H1 (cell line): ENCODE results near the gene STIM1. TPM values are rescaled to one million over a fixed set of nuclear protein-coding genes. Genes with fewer than 3 reads are reported as not detected.

Experiments
- CTCF ChIA-PET: fragments of 300-600 bp; sonication (Branson Sonifier 250); formaldehyde crosslinking; loops from one replicate; lab custom pipeline; 2021; ENCODE audit not compliant: partially characterized antibody; lab: Charles Lee
- POLR2A ChIA-PET: fragments of 300-600 bp; sonication (Branson Sonifier 250); formaldehyde crosslinking; loops from one replicate; lab custom pipeline; 2021; ENCODE audit warnings: inconsistent platforms; ENCODE audit not compliant: partially characterized antibody; lab: Charles Lee
- DNase-seq, 2 experiments: peaks; one replicate each; pipeline versions ENCODE4 v3.0.0 to v3.0.0-alpha.2; 2010 to 2022; ENCODE audit warnings: low spot score in 2 of 2, low read depth in 1 of 2, mixed read lengths in 1 of 2
- FAIRE-seq: peaks from 2 replicates; lab custom pipeline; 2011; peaks lifted over from hg19 to GRCh38; lab: Jason Lieb, UNC
- H2AFZ ChIP-seq: 2 replicates; pipeline ENCODE4 v1.8.1; 2012; ENCODE audit warnings: low read length, inconsistent platforms
- H2AK5ac ChIP-seq: 2 replicates; pipeline ENCODE4 v1.6.1; 2013; ENCODE audit warnings: low read depth, low read length
- H2BK120ac ChIP-seq: replicated peaks from 2 replicates; pipeline ENCODE3; 2013; ENCODE audit warnings: low read depth, low read length, inconsistent platforms
- H2BK12ac ChIP-seq: 2 replicates; pipeline ENCODE4 v1.6.1; 2013; ENCODE audit warnings: low read depth, low read length
- H2BK15ac ChIP-seq: 2 replicates; pipeline ENCODE4 v1.6.1; 2013; ENCODE audit warnings: low read length
- H2BK20ac ChIP-seq: 2 replicates; pipeline ENCODE4 v1.6.1; 2013; ENCODE audit warnings: low read length
- H2BK5ac ChIP-seq: 2 replicates; pipeline ENCODE4 v1.6.1; 2013; ENCODE audit warnings: low read depth, low read length
- H3K14ac ChIP-seq: 2 replicates; pipeline ENCODE4 v1.6.1; 2013; ENCODE audit warnings: inconsistent platforms; ENCODE audit not compliant: insufficient read length
- H3K18ac ChIP-seq: 2 replicates; pipeline ENCODE4 v1.6.1; 2013; ENCODE audit warnings: low read length; ENCODE audit errors: extremely low read depth
- H3K23ac ChIP-seq: 2 replicates; pipeline ENCODE4 v1.6.1; 2013; ENCODE audit warnings: inconsistent platforms; ENCODE audit not compliant: insufficient read length
- H3K23me2 ChIP-seq: 2 replicates; pipeline ENCODE4 v1.6.1; 2013; ENCODE audit warnings: low read depth, low read length
- H3K27ac ChIP-seq: 2 replicates; pipeline ENCODE4 v1.6.1; 2011; ENCODE audit warnings: low read depth, low read length, inconsistent platforms
- H3K27me3 ChIP-seq, 4 experiments: replicated peaks in 1 of 4; 1 replicate in 1 of 4; 2 replicates in 3 of 4; pipeline versions ENCODE4 v1.6.1 to v1.8.1; 2011 to 2013; ENCODE audit warnings: low read length in 3 of 4, mild to moderate bottlenecking in 3 of 4, inconsistent platforms in 2 of 4, mixed read lengths in 2 of 4, moderate library complexity in 1 of 4; ENCODE audit not compliant: control insufficient read depth in 3 of 4, insufficient read depth in 3 of 4; ENCODE audit errors: extremely low read depth in 1 of 4
- H3K36me3 ChIP-seq, 4 experiments: 2 replicates each; pipeline versions ENCODE4 v1.6.1 to v1.8.1; 2011 to 2013; ENCODE audit warnings: mild to moderate bottlenecking in 4 of 4, low read length in 3 of 4, moderate library complexity in 2 of 4, control low read depth in 1 of 4, inconsistent platforms in 1 of 4; ENCODE audit not compliant: insufficient read depth in 4 of 4, control insufficient read depth in 2 of 4
- H3K4ac ChIP-seq: replicated peaks from 2 replicates; pipeline ENCODE3; 2013; ENCODE audit warnings: low read length, low read depth, mixed read lengths, inconsistent platforms; ENCODE audit not compliant: insufficient read length
- H3K4me1 ChIP-seq, 4 experiments: replicated peaks in 1 of 4; 1 replicate in 1 of 4; 2 replicates in 3 of 4; pipeline versions ENCODE4 v1.6.1 to v1.8.1; 2011 to 2013; ENCODE audit warnings: low read length in 3 of 4, inconsistent platforms in 2 of 4, mixed read lengths in 1 of 4; ENCODE audit not compliant: insufficient read depth in 4 of 4, control insufficient read depth in 3 of 4
- H3K4me2 ChIP-seq, 2 experiments: 2 replicates each; pipeline versions ENCODE4 v1.6.1 to v1.8.1; 2011 to 2013; ENCODE audit warnings: low read depth in 2 of 2, low read length in 2 of 2, control low read depth in 1 of 2, inconsistent platforms in 1 of 2, mild to moderate bottlenecking in 1 of 2; ENCODE audit not compliant: insufficient read depth in 1 of 2
- H3K4me3 ChIP-seq, 4 experiments: fragments of 200-600, 300-600 bp in 1 of 4; sonication (generic), shearing (Covaris generic), sonication (Bioruptor Twin) in 1 of 4; 2 replicates each; pipeline versions ENCODE4 v1.5.1 to v1.8.1; 2011 to 2016; ENCODE audit warnings: low read length in 4 of 4, low read depth in 3 of 4, control low read depth in 2 of 4, inconsistent platforms in 2 of 4, mild to moderate bottlenecking in 2 of 4, mixed read lengths in 1 of 4, moderate library complexity in 1 of 4; ENCODE audit not compliant: insufficient read depth in 2 of 4; ENCODE audit errors: extremely low read depth in 1 of 4
- H3K56ac ChIP-seq: replicated peaks from 2 replicates; pipeline ENCODE3; 2013; ENCODE audit warnings: low read depth, mild to moderate bottlenecking, mixed read lengths, low read length, inconsistent platforms; ENCODE audit not compliant: insufficient read length
- H3K79me1 ChIP-seq: 2 replicates; pipeline ENCODE4 v1.6.1; 2013; ENCODE audit warnings: low read depth, low read length, control low read depth
- H3K79me2 ChIP-seq, 2 experiments: 2 replicates each; pipeline versions ENCODE4 v1.6.1 to v1.8.1; 2012 to 2013; ENCODE audit warnings: low read length in 2 of 2, mild to moderate bottlenecking in 2 of 2, inconsistent platforms in 1 of 2; ENCODE audit not compliant: insufficient read depth in 2 of 2, control insufficient read depth in 1 of 2
- H3K9ac ChIP-seq, 4 experiments: replicated peaks in 1 of 4; 1 replicate in 1 of 4; 2 replicates in 3 of 4; pipeline versions ENCODE4 v1.6.1 to v1.8.1; 2011 to 2013; ENCODE audit warnings: low read depth in 3 of 4, low read length in 3 of 4, control low read depth in 2 of 4, mild to moderate bottlenecking in 2 of 4, moderate library complexity in 2 of 4, inconsistent platforms in 1 of 4; ENCODE audit errors: extremely low read depth in 1 of 4
- H3K9me3 ChIP-seq, 2 experiments: 2 replicates each; pipeline versions ENCODE4 v1.6.1 to v1.8.1; 2012 to 2013; ENCODE audit warnings: mild to moderate bottlenecking in 2 of 2, moderate library complexity in 2 of 2, control low read depth in 1 of 2, inconsistent platforms in 1 of 2, low read depth in 1 of 2, low read length in 1 of 2, mixed read lengths in 1 of 2; ENCODE audit not compliant: insufficient read depth in 2 of 2
- H4K20me1 ChIP-seq, 2 experiments: replicated peaks in 1 of 2; 2 replicates each; pipeline versions ENCODE3 to v1.8.1; 2011 to 2013; ENCODE audit warnings: inconsistent platforms in 2 of 2, low read length in 2 of 2, mild to moderate bottlenecking in 1 of 2; ENCODE audit not compliant: insufficient read depth in 2 of 2, control insufficient read depth in 1 of 2
- H4K5ac ChIP-seq: 2 replicates; pipeline ENCODE4 v1.6.1; 2013; ENCODE audit warnings: low read length, low read depth, mixed read lengths, inconsistent platforms; ENCODE audit not compliant: insufficient read length
- H4K8ac ChIP-seq: 2 replicates; pipeline ENCODE4 v1.8.0; 2013; ENCODE audit warnings: mild to moderate bottlenecking, moderate library complexity, low read length, inconsistent platforms; ENCODE audit not compliant: insufficient read depth; ENCODE audit errors: extremely low read depth
- H4K91ac ChIP-seq: replicated peaks from 2 replicates; pipeline ENCODE3; 2013; ENCODE audit warnings: low read length, mixed read lengths, inconsistent platforms; ENCODE audit not compliant: insufficient read length
- BACH1 ChIP-seq: IDR thresholded peaks from 2 replicates; pipeline ENCODE4 v1.6.1; 2012; ENCODE audit warnings: low read length, improper control_type of control experiment
- BCL11A ChIP-seq, 2 experiments: IDR thresholded peaks; one replicate each; pipeline ENCODE4 v1.6.1; 2011; ENCODE audit warnings: low read depth in 2 of 2, low read length in 2 of 2, mild to moderate bottlenecking in 2 of 2
- CBX5 ChIP-seq: fragments of 300-800, 300-1000 bp; sonication (generic); IDR thresholded peaks from 2 replicates; pipeline ENCODE4 v1.7.1; 2016; ENCODE audit warnings: antibody characterized with exemption, low read length, low read depth
- EGR1 ChIP-seq: IDR thresholded peaks from 2 replicates; pipeline ENCODE4 v1.6.1; 2011; ENCODE audit warnings: low read depth, low read length, borderline replicate concordance
- FOSL1 ChIP-seq: IDR thresholded peaks from 2 replicates; pipeline ENCODE4 v1.6.1; 2011; ENCODE audit warnings: mild to moderate bottlenecking, low read depth, low read length, moderate library complexity; ENCODE audit not compliant: insufficient read depth
- HDAC6 ChIP-seq: IDR thresholded peaks from one replicate; pipeline ENCODE4 v1.7.1; 2012; ENCODE audit warnings: low read depth, mild to moderate bottlenecking, inconsistent platforms, low read length, moderate library complexity
- MAFK ChIP-seq: IDR thresholded peaks from 2 replicates; pipeline ENCODE4 v1.6.1; 2012; ENCODE audit warnings: low read depth, mild to moderate bottlenecking, improper control_type of control experiment, low read length
- PHF8 ChIP-seq: fragments of 200-600 bp; sonication (generic); conservative IDR thresholded peaks from 2 replicates; pipeline ENCODE4 v1.7.1; 2012; ENCODE audit warnings: low read depth, mild to moderate bottlenecking, inconsistent platforms, low read length, moderate library complexity
- POLR2AphosphoS5 ChIP-seq: IDR thresholded peaks from 2 replicates; pipeline ENCODE4 v1.6.1; 2011; ENCODE audit warnings: low read depth, low read length
- POU5F1 ChIP-seq: IDR thresholded peaks from 2 replicates; pipeline ENCODE4 v1.6.1; 2011; ENCODE audit warnings: low read depth, mild to moderate bottlenecking, low read length, moderate library complexity
- RXRA ChIP-seq: IDR thresholded peaks from 2 replicates; pipeline ENCODE4 v1.6.1; 2011; ENCODE audit warnings: low read depth, mild to moderate bottlenecking, low read length, moderate library complexity; ENCODE audit not compliant: insufficient read depth
- SRF ChIP-seq: IDR thresholded peaks from 2 replicates; pipeline ENCODE4 v1.6.1; 2011; ENCODE audit warnings: mild to moderate bottlenecking, low read depth, low read length, moderate library complexity
- WGBS, 2 experiments: shearing (Covaris generic) in 1 of 2; methylation state at CpG; one replicate each; pipeline versions ENCODE4 v1.1.6 to v1.1.7; 2013 to 2015; ENCODE audit warnings: low lambda C conversion rate in 2 of 2, mixed read lengths in 2 of 2, inconsistent platforms in 1 of 2, low coverage in 1 of 2, missing lambda C conversion rate in 1 of 2; ENCODE audit not compliant: insufficient replicate concordance in 2 of 2, insufficient coverage in 1 of 2, insufficient read length in 1 of 2; ENCODE audit errors: extremely low coverage in 1 of 2, missing lambda C conversion rate in 1 of 2; 5-methylcytosine and 5-hydroxymethylcytosine counted together
- polyA plus RNA-seq, 7 experiments: library from polyadenylated mRNA; depleted of rRNA in 3 of 7; stranded (reverse) in 5 of 7; unstranded in 2 of 7; fragments of >200 nt in 5 of 7; fragments of 200-250 nt in 2 of 7; gene quantifications; 1 replicate in 5 of 7; 2 replicates in 1 of 7; 4 replicates in 1 of 7; pipeline versions ENCODE4 v1.2.1 to v1.2.3, GENCODE V29; 2011 to 2013; ENCODE audit warnings: missing spikeins in 2 of 7, mixed read lengths in 2 of 7
- total RNA-seq: library from RNA; stranded (reverse); fragmentation: NEBNext Ultra II Directional; extraction: Animal tissue kit (Norgen Biotek cat#: 25700); gene quantifications from 2 replicates; pipeline ENCODE4 v1.2.1, GENCODE V29; 2021
- TF ChIP-seq, protein P1 (sequence below): IDR thresholded peaks from 2 replicates; pipeline ENCODE4 v1.6.1; 2012; ENCODE audit warnings: inconsistent platforms

STIM1 gene
- total and polyA plus RNA-seq, 2 of the 8 experiments (the other 6 are each of a cell fraction or from before 2014, with no cell fraction given) = 11.1 to 12.2 TPM

DNA sequence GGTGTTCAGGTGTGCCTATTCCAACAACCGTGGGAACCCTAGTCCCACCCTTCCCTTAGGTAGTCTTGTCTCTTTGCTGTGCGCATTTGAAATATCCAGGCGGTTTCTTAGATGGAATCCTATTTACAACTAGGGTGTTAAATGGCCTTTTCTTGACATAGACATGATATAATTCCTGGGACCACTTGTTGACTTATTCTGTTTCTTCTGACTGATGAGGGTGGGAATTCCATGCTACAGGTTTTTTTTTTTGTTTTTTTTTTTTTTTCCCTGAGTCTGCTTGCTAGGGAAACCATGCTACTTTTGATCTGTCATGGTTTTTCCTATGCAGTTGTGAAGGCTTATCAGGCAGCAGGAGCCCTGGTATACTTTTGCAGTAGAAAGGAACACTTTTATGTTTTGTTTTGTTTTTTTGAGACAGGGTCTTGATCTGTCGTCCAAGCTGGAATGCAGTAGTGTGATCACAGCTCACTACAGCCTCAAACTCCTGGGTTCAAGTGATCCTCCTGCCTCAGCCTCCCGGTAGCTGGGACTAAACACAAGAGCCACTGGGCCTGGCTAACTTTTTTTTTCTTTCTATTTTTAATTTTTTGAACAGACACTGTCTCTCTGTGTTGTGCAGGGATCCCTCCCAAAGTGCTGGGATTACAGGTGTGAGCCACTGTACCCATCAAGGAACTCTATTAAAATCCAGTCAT is 1.5 kb downstream of the STIM1 start:
- Histone ChIP-seq H2BK15ac (no peak overlapping the region), H2BK5ac (no peak overlapping the region), H4K91ac (no peak overlapping the region), H2AK5ac (no peak overlapping the region), H3K4ac (no peak overlapping the region), H3K9ac (no peak overlapping the region), H3K4me1 (peaks cover 10 to 20% (median 11%) of the 10 kb centered on the region in 4 experiments), H3K14ac (no peak overlapping the region), H2BK12ac (no peak overlapping the region), H4K8ac (no peak overlapping the region), H2BK120ac (no peak overlapping the region), H3K79me2 (no peaks in the 10 kb centered on the region), H3K27ac (no peak overlapping the region), H3K27me3 (peaks cover 0 to 13% (median 8%) of the 10 kb centered on the region in 4 experiments; a peak in 5 of 7 replicates), H3K23ac (no peak overlapping the region), H3K56ac (no peak overlapping the region), H3K4me3 (no peak overlapping the region), H3K79me1 (no peaks in the 10 kb centered on the region), H3K9me3 (no peaks in the 10 kb centered on the region), H4K5ac (no peak overlapping the region), H4K20me1 (no peaks in the 10 kb centered on the region), H3K23me2 (peaks cover 8% of the 10 kb centered on the region; the same call in 1 of the 2 replicates), H3K36me3 (no peaks in the 10 kb centered on the region), H3K18ac (no peak overlapping the region), H3K4me2 (peak overlapping the region; percentile 74 to 76; a peak in 3 of 4 replicates), H2BK20ac (no peak overlapping the region), H2AFZ (no peak overlapping the region)
- FAIRE-seq = no peak
- DNase-seq = no peak
- 84% methylated on average over 5 of the region's 5 CpGs; no CpG with 5 or more reads in 1 of the 2 experiments for WGBS, 2 experiments
- POLR2A ChIA-PET = interaction anchor here (2.2 kb wide), 1 partner anchor 7 kb away, joined by 6 read pairs; no protein-coding TSS in a partner anchor
- CTCF ChIA-PET = interaction anchor here (1.0 to 10.1 kb wide), 7 partner anchors 12 to 225 kb away, joined by 3 to 214 read pairs (median 9); partner anchors contain the start of gene RHOG
- no peak for TF ChIP-seq RXRA
- TF ChIP-seq PHF8 = no peak
- TF ChIP-seq FOSL1 = no peak
- TF ChIP-seq BACH1 = no peak
- no peak for TF ChIP-seq POLR2AphosphoS5
- TF ChIP-seq CBX5 = no peak
- TF ChIP-seq SRF = no peak
- TF ChIP-seq POU5F1 = no peak
- no peak for TF ChIP-seq EGR1
- TF ChIP-seq, protein P1, sequence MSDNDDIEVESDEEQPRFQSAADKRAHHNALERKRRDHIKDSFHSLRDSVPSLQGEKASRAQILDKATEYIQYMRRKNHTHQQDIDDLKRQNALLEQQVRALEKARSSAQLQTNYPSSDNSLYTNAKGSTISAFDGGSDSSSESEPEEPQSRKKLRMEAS = no peak
- TF ChIP-seq HDAC6 = no peak
- no peak for TF ChIP-seq MAFK
- TF ChIP-seq BCL11A (IDR thresholded peaks at IDR 0.05; ENCODE audit: low read depth in 2 of 2, low read length in 2 of 2) = no peak
